CD14-positive monocyte (primary cell): ENCODE measurements around the gene CRADD. TPM values are rescaled to one million over a fixed set of nuclear protein-coding genes. Genes with fewer than 3 reads are reported as not detected.

Source experiments
- DNase-seq, 3 donors: peaks; one replicate each; pipeline ENCODE4 v3.0.0-alpha.2; 2011 to 2022
- H2AFZ ChIP-seq: 2 replicates; pipeline ENCODE4 v1.6.0; 2012; ENCODE audit warnings: mild to moderate bottlenecking, low read depth, low read length, inconsistent platforms; ENCODE audit not compliant: insufficient read depth, poor library complexity, severe bottlenecking
- H3K27ac ChIP-seq, 2 donors: 1 replicate in 1 of 2; 2 replicates in 1 of 2; pipeline ENCODE4 v1.5.1; 2012 to 2013; ENCODE audit warnings: low read length in 2 of 2, control low read depth in 1 of 2, inconsistent platforms in 1 of 2, low read depth in 1 of 2, mild to moderate bottlenecking in 1 of 2
- H3K27me3 ChIP-seq, 2 donors: one replicate each; pipeline versions ENCODE4 v1.6.0 to v1.6.1; 2011 to 2013; ENCODE audit warnings: low read length in 2 of 2; ENCODE audit not compliant: control insufficient read depth in 2 of 2, insufficient read depth in 2 of 2
- H3K36me3 ChIP-seq, 2 donors: replicated peaks in 1 of 2; 1 replicate in 1 of 2; 2 replicates in 1 of 2; pipeline versions ENCODE4 v1.5.1 to v1.6.1; 2012 to 2013; ENCODE audit warnings: low read length in 2 of 2, control low read depth in 1 of 2, inconsistent platforms in 1 of 2, mild to moderate bottlenecking in 1 of 2; ENCODE audit not compliant: insufficient read depth in 2 of 2, control insufficient read depth in 1 of 2
- H3K4me1 ChIP-seq, 2 donors: 1 replicate in 1 of 2; 2 replicates in 1 of 2; pipeline versions ENCODE4 v1.5.1 to v1.6.1; 2012 to 2013; ENCODE audit warnings: low read length in 2 of 2, control low read depth in 1 of 2, inconsistent platforms in 1 of 2, mild to moderate bottlenecking in 1 of 2, moderate library complexity in 1 of 2; ENCODE audit not compliant: insufficient read depth in 2 of 2, control insufficient read depth in 1 of 2
- H3K4me2 ChIP-seq: replicated peaks from 2 replicates; pipeline ENCODE3; 2012; ENCODE audit warnings: low read length, moderate library complexity, mild to moderate bottlenecking; ENCODE audit not compliant: poor library complexity, severe bottlenecking; ENCODE audit errors: extremely low read depth
- H3K4me3 ChIP-seq, 3 experiments: fragments of 200-600 bp in 1 of 3; sonication (generic) in 1 of 3; replicated peaks in 1 of 3; 1 replicate in 2 of 3; 2 replicates in 1 of 3; pipeline ENCODE4 v1.5.1; 2011 to 2013; ENCODE audit warnings: low read length in 3 of 3, mild to moderate bottlenecking in 3 of 3, control low read depth in 2 of 3, low read depth in 2 of 3, inconsistent platforms in 1 of 3, moderate library complexity in 1 of 3
- H3K79me2 ChIP-seq: 2 replicates; pipeline ENCODE4 v1.6.0; 2012; ENCODE audit warnings: mild to moderate bottlenecking, control low read depth, inconsistent platforms, low read length, moderate library complexity; ENCODE audit not compliant: insufficient read depth
- H3K9ac ChIP-seq: 2 replicates; pipeline ENCODE4 v1.6.0; 2017; ENCODE audit warnings: low read length, mild to moderate bottlenecking; ENCODE audit not compliant: insufficient read depth, poor library complexity, severe bottlenecking
- H3K9me3 ChIP-seq, 2 donors: replicated peaks in 1 of 2; 1 replicate in 1 of 2; 2 replicates in 1 of 2; pipeline versions ENCODE4 v1.5.1 to v1.6.1; 2012 to 2013; ENCODE audit warnings: low read length in 2 of 2, control low read depth in 1 of 2; ENCODE audit not compliant: control insufficient read depth in 1 of 2, insufficient read depth in 1 of 2
- H4K20me1 ChIP-seq: 2 replicates; pipeline ENCODE4 v1.6.0; 2012; ENCODE audit warnings: mild to moderate bottlenecking, low read length, control low read depth, moderate library complexity; ENCODE audit not compliant: insufficient read depth
- H3K27ac Mint-ChIP-seq, 7 donors: one replicate each; pipeline ENCODE4 v1.8.0; 2020; ENCODE audit warnings: mild to moderate bottlenecking in 7 of 7, mixed read lengths in 7 of 7, moderate library complexity in 6 of 7, inconsistent platforms in 2 of 7
- H3K27me3 Mint-ChIP-seq, 3 donors: one replicate each; pipeline ENCODE4 v1.8.0; 2021 to 2022; ENCODE audit warnings: low read depth in 3 of 3, mild to moderate bottlenecking in 3 of 3, mixed read lengths in 3 of 3, moderate library complexity in 3 of 3, inconsistent platforms in 1 of 3
- H3K36me3 Mint-ChIP-seq, 2 donors: one replicate each; pipeline ENCODE4 v1.8.0; 2020; ENCODE audit warnings: mixed read lengths in 2 of 2, inconsistent platforms in 1 of 2, mild to moderate bottlenecking in 1 of 2
- H3K4me1 Mint-ChIP-seq: one replicate; pipeline ENCODE4 v1.8.0; 2020; ENCODE audit warnings: mild to moderate bottlenecking, mixed read lengths
- H3K4me3 Mint-ChIP-seq, 2 donors: one replicate each; pipeline ENCODE4 v1.8.0; 2020; ENCODE audit warnings: mild to moderate bottlenecking in 2 of 2, mixed read lengths in 2 of 2, moderate library complexity in 1 of 2
- H3K9me3 Mint-ChIP-seq, 7 donors: one replicate each; pipeline ENCODE4 v1.8.0; 2020 to 2022; ENCODE audit warnings: mixed read lengths in 7 of 7, mild to moderate bottlenecking in 6 of 7, moderate library complexity in 6 of 7, inconsistent platforms in 2 of 7
- WGBS: methylation state at CpG from one replicate; pipeline ENCODE4 v1.1.5; 2013; ENCODE audit warnings: missing lambda C conversion rate; ENCODE audit not compliant: insufficient coverage; 5-methylcytosine and 5-hydroxymethylcytosine counted together
- intact Hi-C, 2 donors: fragments of 100-400 bp; cut with micrococcal nuclease; formaldehyde crosslinking; loops; one replicate each; pipeline versions ENCODE4 v1.15.0 to v1.15.1; 2023
- polyA plus RNA-seq, 3 donors: library from polyadenylated mRNA; depleted of rRNA in 1 of 3; unstranded in 2 of 3; stranded (reverse) in 1 of 3; fragments of 300-500 nt in 2 of 3; fragments of >200 nt in 1 of 3; fragmentation: Illumina TruSeq in 2 of 3; gene quantifications; 1 replicate in 2 of 3; 2 replicates in 1 of 3; pipeline ENCODE4 v1.2.3, GENCODE V29; 2012 to 2021
- TF ChIP-seq, protein P1 (sequence below): fragments of 200-600 bp; IDR thresholded peaks from one replicate; pipeline ENCODE4 v1.8.0; 2022; ENCODE audit warnings: antibody characterized with exemption, mild to moderate bottlenecking

The CRADD gene
- polyA plus RNA-seq, 3 donors, result 5.6 to 12.2 (median 11.2) TPM

DNA sequence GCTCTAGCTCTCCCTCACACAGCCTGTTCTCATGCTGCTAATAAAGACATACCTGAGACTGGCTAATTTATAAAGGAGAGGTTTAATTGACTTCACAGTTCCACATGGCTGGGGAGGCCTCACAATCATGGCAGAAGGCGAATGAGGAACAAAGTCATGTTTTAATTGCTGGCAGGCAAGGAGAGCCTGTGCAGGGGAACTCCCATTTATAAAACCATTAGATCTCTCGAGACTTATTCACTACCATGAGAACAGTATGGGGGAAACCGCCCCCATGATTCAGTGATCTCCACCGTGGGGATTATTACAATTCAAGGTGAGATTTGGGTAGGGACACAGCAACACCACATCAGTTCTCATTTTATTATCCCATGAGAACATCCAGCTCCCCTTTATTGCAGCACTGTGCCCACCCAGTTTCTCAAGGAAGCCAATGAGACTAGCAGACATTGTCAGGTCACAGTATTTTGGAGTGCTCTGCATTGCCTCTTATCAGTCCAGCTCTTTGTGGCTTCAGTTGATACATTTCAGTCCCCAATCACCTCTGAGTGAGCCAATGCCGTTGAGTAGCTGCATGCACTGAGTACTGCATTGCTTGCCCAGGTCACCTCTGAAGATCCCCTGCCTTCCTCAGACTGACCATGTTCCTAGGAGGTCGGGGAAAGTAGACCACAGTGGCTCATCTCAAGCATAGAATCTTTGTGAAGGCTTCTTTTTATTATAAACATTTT lies 131.2 kb downstream of the CRADD start:
- Mint-ChIP-seq H3K9me3 (peaks cover 0 to 3% (median 0%) of the 10 kb centered on the region in 7 donors), H3K27ac (peak overlapping the region in 1 of 7 donors; percentile 46), H3K36me3 (no peaks in the 10 kb centered on the region), H3K4me1 (peaks cover 5% of the 10 kb centered on the region), H3K4me3 (no peak overlapping the region), H3K27me3 (peaks cover 0 to 3% (median 0%) of the 10 kb centered on the region in 3 donors)
- Histone ChIP-seq H3K9me3 (no peaks in the 10 kb centered on the region), H3K4me1 (peaks cover 0 to 1% of the 10 kb centered on the region in 2 donors), H3K4me2 (no peak overlapping the region), H3K9ac (no peak overlapping the region), H3K79me2 (no peaks in the 10 kb centered on the region), H3K36me3 (no peaks in the 10 kb centered on the region), H3K4me3 (no peak overlapping the region), H2AFZ (no peak overlapping the region), H3K27ac (no peak overlapping the region), H4K20me1 (no peaks in the 10 kb centered on the region), H3K27me3 (no peaks in the 10 kb centered on the region)
- no peak for DNase-seq
- TF ChIP-seq, protein P1, sequence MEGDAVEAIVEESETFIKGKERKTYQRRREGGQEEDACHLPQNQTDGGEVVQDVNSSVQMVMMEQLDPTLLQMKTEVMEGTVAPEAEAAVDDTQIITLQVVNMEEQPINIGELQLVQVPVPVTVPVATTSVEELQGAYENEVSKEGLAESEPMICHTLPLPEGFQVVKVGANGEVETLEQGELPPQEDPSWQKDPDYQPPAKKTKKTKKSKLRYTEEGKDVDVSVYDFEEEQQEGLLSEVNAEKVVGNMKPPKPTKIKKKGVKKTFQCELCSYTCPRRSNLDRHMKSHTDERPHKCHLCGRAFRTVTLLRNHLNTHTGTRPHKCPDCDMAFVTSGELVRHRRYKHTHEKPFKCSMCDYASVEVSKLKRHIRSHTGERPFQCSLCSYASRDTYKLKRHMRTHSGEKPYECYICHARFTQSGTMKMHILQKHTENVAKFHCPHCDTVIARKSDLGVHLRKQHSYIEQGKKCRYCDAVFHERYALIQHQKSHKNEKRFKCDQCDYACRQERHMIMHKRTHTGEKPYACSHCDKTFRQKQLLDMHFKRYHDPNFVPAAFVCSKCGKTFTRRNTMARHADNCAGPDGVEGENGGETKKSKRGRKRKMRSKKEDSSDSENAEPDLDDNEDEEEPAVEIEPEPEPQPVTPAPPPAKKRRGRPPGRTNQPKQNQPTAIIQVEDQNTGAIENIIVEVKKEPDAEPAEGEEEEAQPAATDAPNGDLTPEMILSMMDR, result no peak
- intact Hi-C loops, result no loop called here
- WGBS, result 100% methylated on average over 1 of the region's 6 CpGs

- Histone ChIP-seq H4K20me1 (no peaks in the 10 kb centered on the region), H2AFZ (no peak overlapping the region), H3K9me3 (no peaks in the 10 kb centered on the region), H3K4me3 (no peak overlapping the region), H3K27ac (no peak overlapping the region), H3K9ac (no peak overlapping the region), H3K27me3 (no peaks in the 10 kb centered on the region), H3K79me2 (no peaks in the 10 kb centered on the region), H3K4me2 (no peak overlapping the region), H3K4me1 (no peaks in the 10 kb centered on the region), H3K36me3 (no peaks in the 10 kb centered on the region)
- H3K27ac Mint-ChIP-seq, result no peak overlapping the region
- H3K4me3 Mint-ChIP-seq, result no peak overlapping the region
- H3K4me1 Mint-ChIP-seq, result peaks cover 6% of the 10 kb centered on the region
- no peaks in the 10 kb centered on the region for H3K36me3 Mint-ChIP-seq
- no CpG with 5 or more reads among the region's 3 CpGs for WGBS
- H3K9me3 Mint-ChIP-seq, result peaks cover 0 to 3% (median 0%) of the 10 kb centered on the region in 7 donors
- no peak for DNase-seq
- TF ChIP-seq, protein P1, result no peak
- peaks cover 0 to 3% (median 2%) of the 10 kb centered on the region in 3 donors for H3K27me3 Mint-ChIP-seq
- intact Hi-C loops, result no loop called here
Measured at GRCh38 chr12:93812626-93813025, 135.5 kb downstream of the CRADD start.
